C4-2B (cell line): Measurements from ENCODE around the gene ZNF365.

Source experiments
- H3K27ac ChIP-seq: fragments of 450-650 bp; 2 replicates; pipeline ENCODE4 v1.5.1; 2017
- CTCF ChIP-seq: fragments of 450-650 bp; conservative IDR thresholded peaks from 2 replicates; pipeline ENCODE4 v1.5.1; 2017; ENCODE audit warnings: mild to moderate bottlenecking
- ZFX ChIP-seq: fragments of 450-650 bp; IDR thresholded peaks from 2 replicates; pipeline ENCODE4 v1.6.1; 2017

Gene ZNF365

GRCh38 chr10:62426086-62426485, 51.9 kb downstream of the ZNF365 start:
- TF ChIP-seq CTCF, result no peak
- no peak for TF ChIP-seq ZFX
- H3K27ac ChIP-seq, result no peak overlapping the region

GRCh38 chr10:62426600-62426999, 52.4 kb downstream of the ZNF365 start:
- TF ChIP-seq CTCF (no peak), ZFX (no peak)
- no peak overlapping the region for H3K27ac ChIP-seq

GRCh38 chr10:62430881-62431280, 56.7 kb downstream of the ZNF365 start:
- no peak overlapping the region for H3K27ac ChIP-seq
- TF ChIP-seq CTCF (no peak), ZFX (no peak)

GRCh38 chr10:62433181-62433692, 59.1 kb downstream of the ZNF365 start:
- no peak overlapping the region for H3K27ac ChIP-seq

GRCh38 chr10:62433901-62434300, 59.7 kb downstream of the ZNF365 start:
- no peak overlapping the region for H3K27ac ChIP-seq
- TF ChIP-seq CTCF, result no peak
- TF ChIP-seq ZFX, result no peak

More at GRCh38 chr10:62433181-62433692, 59.1 kb downstream of the ZNF365 start:
- no peak for TF ChIP-seq CTCF
- no peak for TF ChIP-seq ZFX

GRCh38 chr10:62437696-62438095, 63.5 kb downstream of the ZNF365 start:
- peak; percentile 92 for TF ChIP-seq CTCF
- TF ChIP-seq ZFX, result no peak
- no peak overlapping the region for H3K27ac ChIP-seq

- no peak overlapping the region for H3K27ac ChIP-seq
- TF ChIP-seq ZFX, result no peak
Observed at GRCh38 chr10:62442006-62442405, 67.8 kb downstream of the ZNF365 start.

- TF ChIP-seq ZFX, result no peak
- TF ChIP-seq CTCF, result no peak
- H3K27ac ChIP-seq, result no peak overlapping the region
Observed at GRCh38 chr10:62442894-62443669, 68.9 kb downstream of the ZNF365 start.
